ENCODE data around the gene CENPVL1.
"Not testable (repeated sequence)": the region's sequence is repeated elsewhere in the genome, so short reads cannot be mapped to it uniquely, and the experiment has no call there.

CENPVL1 gene

DNA sequence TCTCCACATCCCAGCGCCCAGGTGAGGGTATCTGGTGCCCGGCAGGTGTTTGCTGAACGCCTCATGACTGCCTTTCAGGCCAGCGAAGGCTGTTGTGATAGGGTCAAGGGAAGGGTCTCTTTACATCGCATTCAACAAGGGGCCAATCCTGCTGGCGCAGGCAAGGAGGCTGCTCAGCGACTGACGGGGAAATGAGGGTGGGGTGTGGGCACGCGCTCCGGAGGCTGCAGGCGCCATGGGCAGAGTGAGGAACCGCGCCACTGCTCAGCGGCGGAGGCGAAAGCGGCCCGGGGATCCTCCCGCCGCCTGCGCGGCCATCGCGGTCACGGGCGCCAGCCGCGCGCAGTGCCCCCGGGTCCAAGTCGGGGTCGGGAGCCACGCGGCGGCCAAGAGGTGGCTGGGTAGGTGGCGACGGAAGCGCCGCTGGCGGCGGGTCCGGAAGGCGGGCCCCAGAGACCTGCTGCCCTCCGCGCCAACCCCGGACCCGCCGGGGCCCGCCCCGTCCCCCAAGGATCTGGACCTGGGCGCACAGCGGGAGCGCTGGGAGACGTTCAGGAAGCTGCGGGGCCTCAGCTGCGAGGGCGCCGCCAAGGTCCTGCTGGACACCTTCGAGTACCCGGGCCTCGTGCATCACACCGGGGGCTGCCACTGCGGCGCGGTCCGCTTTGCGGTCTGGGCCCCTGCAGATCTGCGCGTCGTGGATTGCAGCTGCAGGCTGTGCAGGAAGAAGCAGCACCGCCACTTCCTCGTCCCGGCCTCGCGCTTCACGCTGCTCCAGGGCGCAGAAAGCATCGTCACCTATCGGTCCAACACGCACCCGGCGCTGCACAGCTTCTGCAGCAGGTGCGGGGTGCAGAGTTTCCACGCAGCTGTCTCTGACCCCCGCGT, at the start of gene CENPVL1:
CENPVL1 (plus strand) TSS at position 236 of the 888 bp plus-strand sequence; CDS start at position 236, 0 bp downstream.
- DNase-seq (ENCODE audit: low read depth); H3K4me3 ChIP-seq (ENCODE audit: low read depth, low read length): not testable (repeated sequence)

DNA sequence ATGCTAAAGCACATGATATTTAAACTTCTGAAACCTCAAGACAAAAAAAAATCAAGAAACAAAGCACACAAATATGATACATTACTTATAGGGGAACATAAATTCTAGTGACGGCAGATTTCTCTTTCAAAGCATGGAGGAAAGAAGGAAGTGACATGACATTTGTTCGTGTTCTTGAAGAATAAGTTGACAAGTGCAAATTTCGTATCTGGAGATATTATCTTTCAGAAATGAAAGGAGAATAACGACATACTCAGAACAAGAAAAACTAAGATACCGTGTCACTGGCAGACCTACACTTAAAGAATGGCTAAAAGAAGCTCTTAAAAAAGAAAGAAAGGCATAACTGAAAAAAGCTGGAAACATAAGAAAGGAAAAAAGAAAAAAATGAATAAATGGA, 44.3 kb upstream of the CENPVL1 start:
- TF ChIP-seq, protein P1, sequence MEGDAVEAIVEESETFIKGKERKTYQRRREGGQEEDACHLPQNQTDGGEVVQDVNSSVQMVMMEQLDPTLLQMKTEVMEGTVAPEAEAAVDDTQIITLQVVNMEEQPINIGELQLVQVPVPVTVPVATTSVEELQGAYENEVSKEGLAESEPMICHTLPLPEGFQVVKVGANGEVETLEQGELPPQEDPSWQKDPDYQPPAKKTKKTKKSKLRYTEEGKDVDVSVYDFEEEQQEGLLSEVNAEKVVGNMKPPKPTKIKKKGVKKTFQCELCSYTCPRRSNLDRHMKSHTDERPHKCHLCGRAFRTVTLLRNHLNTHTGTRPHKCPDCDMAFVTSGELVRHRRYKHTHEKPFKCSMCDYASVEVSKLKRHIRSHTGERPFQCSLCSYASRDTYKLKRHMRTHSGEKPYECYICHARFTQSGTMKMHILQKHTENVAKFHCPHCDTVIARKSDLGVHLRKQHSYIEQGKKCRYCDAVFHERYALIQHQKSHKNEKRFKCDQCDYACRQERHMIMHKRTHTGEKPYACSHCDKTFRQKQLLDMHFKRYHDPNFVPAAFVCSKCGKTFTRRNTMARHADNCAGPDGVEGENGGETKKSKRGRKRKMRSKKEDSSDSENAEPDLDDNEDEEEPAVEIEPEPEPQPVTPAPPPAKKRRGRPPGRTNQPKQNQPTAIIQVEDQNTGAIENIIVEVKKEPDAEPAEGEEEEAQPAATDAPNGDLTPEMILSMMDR (conservative IDR thresholded peaks at IDR 0.05; ENCODE audit: low read depth, low read length), result no peak
- DNase-seq (ENCODE audit: low read depth), result no peak
- no peak overlapping the region for H3K4me3 ChIP-seq (ENCODE audit: low read depth, low read length)

DNA sequence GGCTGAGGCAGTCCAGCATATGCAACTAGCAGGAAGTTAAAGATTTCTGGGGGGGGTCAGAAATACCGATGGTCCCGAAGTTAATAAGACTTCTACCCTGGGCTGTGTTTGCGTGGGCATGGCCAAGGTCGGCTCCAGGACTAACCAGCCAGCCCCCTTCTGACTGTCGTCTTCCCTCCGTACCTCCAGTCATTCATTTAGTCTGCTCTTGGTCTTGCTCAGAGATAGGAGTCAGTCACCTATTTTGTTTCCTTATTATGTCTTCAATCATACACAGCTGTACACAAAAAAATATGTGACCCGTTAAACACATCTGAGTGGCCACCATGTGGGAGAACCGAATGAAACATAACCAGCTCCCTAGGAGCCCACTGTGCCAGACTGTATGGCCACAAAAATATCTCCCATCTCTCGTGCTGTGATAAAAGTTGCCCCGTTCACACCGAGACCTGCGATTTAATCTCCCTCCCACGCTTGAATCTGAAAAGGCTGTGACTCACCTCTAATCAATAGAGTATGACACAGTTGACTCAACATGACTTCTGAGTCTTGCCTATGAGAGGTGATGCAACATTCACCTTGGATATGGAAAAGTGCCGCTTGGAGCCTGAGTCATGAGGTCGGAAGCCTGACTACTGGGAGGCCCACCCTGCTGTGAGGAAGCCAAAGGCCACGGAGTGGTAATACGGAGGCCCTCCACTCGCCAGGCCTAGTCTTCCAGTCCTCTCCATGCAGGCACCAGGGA, 30.5 kb upstream of the CENPVL1 start:
- DNase-seq (ENCODE audit: low read depth); H3K4me3 ChIP-seq (ENCODE audit: low read depth, low read length): not testable (repeated sequence)

DNA sequence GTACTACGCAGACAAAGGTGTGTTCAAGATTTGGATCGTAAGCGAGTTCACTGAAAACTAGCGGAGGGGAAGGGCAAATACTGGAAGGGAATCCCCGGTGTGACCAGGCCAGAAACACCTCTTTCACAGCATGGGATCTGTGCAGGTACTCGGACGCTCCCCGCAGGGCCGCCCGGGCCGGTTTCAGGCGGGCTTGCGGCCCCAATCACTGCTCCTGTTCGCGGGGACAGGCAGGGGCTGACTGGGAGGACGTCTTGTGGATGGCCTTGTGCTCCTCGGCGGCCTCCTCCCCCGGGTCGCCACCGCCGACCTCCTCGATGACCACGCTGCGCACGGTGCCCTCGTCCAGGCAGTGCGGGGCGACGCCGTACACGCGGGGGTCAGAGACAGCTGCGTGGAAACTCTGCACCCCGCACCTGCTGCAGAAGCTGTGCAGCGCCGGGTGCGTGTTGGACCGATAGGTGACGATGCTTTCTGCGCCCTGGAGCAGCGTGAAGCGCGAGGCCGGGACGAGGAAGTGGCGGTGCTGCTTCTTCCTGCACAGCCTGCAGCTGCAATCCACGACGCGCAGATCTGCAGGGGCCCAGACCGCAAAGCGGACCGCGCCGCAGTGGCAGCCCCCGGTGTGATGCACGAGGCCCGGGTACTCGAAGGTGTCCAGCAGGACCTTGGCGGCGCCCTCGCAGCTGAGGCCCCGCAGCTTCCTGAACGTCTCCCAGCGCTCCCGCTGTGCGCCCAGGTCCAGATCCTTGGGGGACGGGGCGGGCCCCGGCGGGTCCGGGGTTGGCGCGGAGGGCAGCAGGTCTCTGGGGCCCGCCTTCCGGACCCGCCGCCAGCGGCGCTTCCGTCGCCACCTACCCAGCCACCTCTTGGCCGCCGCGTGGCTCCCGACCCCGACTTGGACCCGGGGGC, 28.2 kb upstream of the CENPVL1 start:
- not testable (repeated sequence) for DNase-seq (ENCODE audit: low read depth)

DNA sequence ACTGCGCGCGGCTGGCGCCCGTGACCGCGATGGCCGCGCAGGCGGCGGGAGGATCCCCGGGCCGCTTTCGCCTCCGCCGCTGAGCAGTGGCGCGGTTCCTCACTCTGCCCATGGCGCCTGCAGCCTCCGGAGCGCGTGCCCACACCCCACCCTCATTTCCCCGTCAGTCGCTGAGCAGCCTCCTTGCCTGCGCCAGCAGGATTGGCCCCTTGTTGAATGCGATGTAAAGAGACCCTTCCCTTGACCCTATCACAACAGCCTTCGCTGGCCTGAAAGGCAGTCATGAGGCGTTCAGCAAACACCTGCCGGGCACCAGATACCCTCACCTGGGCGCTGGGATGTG, 27.6 kb upstream of the CENPVL1 start, which contains the start of gene CENPVL2:
CENPVL2 (minus strand) TSS at position 112 of the 343 bp plus-strand sequence; CDS start at position 112, 0 bp downstream.
- H3K4me3 ChIP-seq (ENCODE audit: low read depth, low read length); DNase-seq (ENCODE audit: low read depth): not testable (repeated sequence)

More for the DNA sequence above, 28.2 kb upstream of the CENPVL1 start:
- not testable (repeated sequence) for H3K4me3 ChIP-seq (ENCODE audit: low read depth, low read length)

DNA sequence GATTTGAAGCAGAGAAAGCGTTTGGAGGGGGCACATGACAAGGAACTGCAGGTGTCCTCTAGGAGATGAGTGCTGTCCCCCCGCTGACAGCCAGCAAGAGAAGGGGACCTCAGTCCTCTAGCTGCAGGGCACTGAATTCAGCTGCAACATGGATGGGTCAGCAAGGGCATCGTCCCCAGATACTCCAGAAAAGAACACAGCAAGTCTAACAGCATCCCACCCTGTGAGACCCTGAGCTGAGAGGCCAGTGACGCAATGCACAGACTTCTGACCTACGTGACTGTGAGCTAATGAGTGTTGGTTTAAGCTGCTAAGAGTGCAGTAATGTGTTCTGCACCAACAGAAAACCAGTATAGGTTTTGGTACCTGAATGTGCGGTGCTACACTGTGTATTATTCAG, 16.1 kb upstream of the CENPVL1 start:
- H3K4me3 ChIP-seq (ENCODE audit: low read depth, low read length), result no peak overlapping the region
- DNase-seq (ENCODE audit: low read depth), result no peak
- TF ChIP-seq, protein P1 (conservative IDR thresholded peaks at IDR 0.05; ENCODE audit: low read depth, low read length), result no peak

DNA sequence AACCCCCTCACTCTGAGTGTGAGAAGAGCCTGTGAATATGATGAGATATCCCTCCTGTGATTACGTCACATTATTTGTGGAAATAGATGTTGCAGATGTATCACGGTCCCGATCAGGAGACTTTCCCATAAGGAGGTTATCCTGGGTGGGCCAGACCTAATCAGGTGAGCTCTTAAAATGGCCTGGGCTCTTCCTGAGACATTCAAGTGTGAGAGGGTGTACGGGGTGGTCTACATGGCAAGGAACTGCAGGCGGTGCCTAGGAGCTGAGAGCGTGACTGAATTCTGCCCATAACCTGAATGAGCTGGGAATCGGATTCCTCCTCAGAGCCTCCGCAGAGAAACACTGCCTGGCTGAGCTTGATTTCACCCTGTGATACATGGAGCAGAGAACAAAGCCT, 12.9 kb upstream of the CENPVL1 start:
- DNase-seq (ENCODE audit: low read depth), result no peak
- TF ChIP-seq, protein P1 (conservative IDR thresholded peaks at IDR 0.05; ENCODE audit: low read depth, low read length), result no peak
- no peak overlapping the region for H3K4me3 ChIP-seq (ENCODE audit: low read depth, low read length)

DNA sequence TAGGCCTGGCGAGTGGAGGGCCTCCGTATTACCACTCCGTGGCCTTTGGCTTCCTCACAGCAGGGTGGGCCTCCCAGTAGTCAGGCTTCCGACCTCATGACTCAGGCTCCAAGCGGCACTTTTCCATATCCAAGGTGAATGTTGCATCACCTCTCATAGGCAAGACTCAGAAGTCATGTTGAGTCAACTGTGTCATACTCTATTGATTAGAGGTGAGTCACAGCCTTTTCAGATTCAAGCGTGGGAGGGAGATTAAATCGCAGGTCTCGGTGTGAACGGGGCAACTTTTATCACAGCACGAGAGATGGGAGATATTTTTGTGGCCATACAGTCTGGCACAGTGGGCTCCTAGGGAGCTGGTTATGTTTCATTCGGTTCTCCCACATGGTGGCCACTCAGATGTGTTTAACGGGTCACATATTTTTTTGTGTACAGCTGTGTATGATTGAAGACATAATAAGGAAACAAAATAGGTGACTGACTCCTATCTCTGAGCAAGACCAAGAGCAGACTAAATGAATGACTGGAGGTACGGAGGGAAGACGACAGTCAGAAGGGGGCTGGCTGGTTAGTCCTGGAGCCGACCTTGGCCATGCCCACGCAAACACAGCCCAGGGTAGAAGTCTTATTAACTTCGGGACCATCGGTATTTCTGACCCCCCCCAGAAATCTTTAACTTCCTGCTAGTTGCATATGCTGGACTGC, 2.8 kb downstream of the CENPVL1 start:
- H3K4me3 ChIP-seq (ENCODE audit: low read depth, low read length); DNase-seq (ENCODE audit: low read depth): not testable (repeated sequence)

DNA sequence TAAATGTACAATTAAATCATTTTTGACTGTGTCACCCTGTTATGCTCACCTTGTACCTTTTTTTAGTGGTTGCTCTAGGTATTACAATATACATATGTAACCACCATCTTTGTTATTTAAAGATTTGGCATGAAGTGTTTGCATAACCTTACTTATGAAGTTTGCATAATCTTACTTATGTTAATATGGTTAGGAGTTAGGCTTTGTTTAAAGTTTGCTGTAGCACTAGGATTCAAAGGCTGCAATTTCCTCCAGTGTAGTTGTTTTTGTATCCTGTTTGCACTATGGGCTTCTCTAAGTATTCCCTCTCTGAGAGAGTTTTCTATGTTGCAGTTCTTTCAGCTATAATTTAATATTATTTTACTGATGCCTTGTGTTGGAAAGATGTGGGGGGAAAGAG, 17.9 kb downstream of the CENPVL1 start:
- TF ChIP-seq, protein P1 (conservative IDR thresholded peaks at IDR 0.05; ENCODE audit: low read depth, low read length), result no peak
- no peak for DNase-seq (ENCODE audit: low read depth)

More for the DNA sequence above, 17.9 kb downstream of the CENPVL1 start:
- no peak overlapping the region for H3K4me3 ChIP-seq (ENCODE audit: low read depth, low read length)

All from choroid plexus epithelial cell (primary cell).